ENCODE results near the gene FAM131B. TPM values are rescaled to one million over a fixed set of nuclear protein-coding genes. Genes with fewer than 3 reads are reported as not detected.
"Not testable (repeated sequence)": the region's sequence is repeated elsewhere in the genome, so short reads cannot be mapped to it uniquely, and the experiment has no call there.

FAM131B gene
- total RNA-seq, 1 donor from 2014 or later = 111 TPM

DNA sequence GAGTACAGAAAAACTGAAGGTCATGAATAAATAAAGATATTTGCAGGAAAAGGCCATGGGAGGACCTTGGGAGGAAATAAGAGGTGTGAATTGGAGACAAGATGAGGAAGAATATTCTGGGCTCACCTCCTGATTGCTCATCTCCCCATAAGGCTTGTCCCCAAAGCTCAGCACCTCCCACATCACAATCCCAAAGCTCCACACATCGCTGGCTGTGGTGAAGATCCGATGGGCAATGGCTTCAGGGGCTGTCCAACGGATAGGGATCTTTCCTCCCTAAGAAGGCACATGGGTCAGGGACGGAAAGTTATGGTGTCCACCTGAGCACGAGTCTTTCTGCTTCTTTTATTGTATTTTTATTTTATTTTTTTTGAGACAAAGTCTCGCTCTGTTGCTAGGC, 31.6 kb upstream of the FAM131B start:
- no peak overlapping the region for H3K27ac Mint-ChIP-seq (ENCODE audit: unreplicated experiment)

DNA sequence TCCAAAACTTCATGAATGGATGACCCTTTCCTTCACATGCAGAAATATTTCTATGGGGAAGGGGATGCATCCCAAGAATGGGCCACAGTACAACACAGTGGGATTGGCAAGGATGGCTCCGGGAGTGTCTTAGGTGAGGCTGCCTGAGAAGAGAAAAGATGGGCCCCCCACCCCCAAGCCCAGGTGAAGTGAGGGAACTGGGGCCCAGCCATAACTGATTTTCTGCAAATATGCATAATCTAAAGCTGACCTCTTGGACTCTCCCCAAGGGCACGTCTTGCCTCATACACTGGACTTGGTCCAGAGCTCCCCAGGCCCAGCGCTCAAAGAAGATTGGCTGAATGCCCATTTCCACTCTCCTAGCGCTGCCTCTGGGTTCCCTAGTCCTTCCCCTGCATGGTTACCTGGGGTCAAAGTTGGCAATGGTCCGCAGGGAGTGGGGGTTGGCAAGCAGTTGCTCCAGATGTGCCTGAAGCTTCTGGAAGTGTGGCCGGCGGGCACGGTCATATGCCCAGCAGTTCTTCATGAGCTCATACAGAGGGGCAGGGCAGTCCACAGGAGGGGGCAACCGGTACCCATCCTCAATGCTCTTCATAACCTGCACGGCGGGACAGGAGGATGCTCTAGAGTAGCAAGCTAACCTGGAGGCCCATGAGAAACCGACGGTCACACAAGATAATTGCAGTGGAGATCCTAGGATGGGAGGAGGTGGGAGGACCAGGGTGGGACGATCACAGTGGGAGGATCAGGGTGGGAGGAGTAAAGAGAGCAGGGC, 30.9 kb upstream of the FAM131B start:
- peaks cover 4% of the 10 kb centered on the region for H3K4me1 Mint-ChIP-seq (ENCODE audit: low read depth, unreplicated experiment)
- no peak for DNase-seq
- no peak overlapping the region for H3K27ac Mint-ChIP-seq (ENCODE audit: unreplicated experiment)
- H3K27me3 Mint-ChIP-seq (ENCODE audit: unreplicated experiment) = peaks cover 13% of the 10 kb centered on the region
- peaks cover 13% of the 10 kb centered on the region for H3K9me3 Mint-ChIP-seq (ENCODE audit: unreplicated experiment)
- TF ChIP-seq, protein P1, sequence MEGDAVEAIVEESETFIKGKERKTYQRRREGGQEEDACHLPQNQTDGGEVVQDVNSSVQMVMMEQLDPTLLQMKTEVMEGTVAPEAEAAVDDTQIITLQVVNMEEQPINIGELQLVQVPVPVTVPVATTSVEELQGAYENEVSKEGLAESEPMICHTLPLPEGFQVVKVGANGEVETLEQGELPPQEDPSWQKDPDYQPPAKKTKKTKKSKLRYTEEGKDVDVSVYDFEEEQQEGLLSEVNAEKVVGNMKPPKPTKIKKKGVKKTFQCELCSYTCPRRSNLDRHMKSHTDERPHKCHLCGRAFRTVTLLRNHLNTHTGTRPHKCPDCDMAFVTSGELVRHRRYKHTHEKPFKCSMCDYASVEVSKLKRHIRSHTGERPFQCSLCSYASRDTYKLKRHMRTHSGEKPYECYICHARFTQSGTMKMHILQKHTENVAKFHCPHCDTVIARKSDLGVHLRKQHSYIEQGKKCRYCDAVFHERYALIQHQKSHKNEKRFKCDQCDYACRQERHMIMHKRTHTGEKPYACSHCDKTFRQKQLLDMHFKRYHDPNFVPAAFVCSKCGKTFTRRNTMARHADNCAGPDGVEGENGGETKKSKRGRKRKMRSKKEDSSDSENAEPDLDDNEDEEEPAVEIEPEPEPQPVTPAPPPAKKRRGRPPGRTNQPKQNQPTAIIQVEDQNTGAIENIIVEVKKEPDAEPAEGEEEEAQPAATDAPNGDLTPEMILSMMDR (IDR thresholded peaks at IDR 0.05; ENCODE audit: partially characterized antibody, unreplicated experiment) = no peak
- no peak overlapping the region for H3K4me3 Mint-ChIP-seq (ENCODE audit: unreplicated experiment)
- peaks cover 5% of the 10 kb centered on the region for H3K36me3 Mint-ChIP-seq (ENCODE audit: unreplicated experiment)

More for the DNA sequence above, 31.6 kb upstream of the FAM131B start:
- peaks cover 13% of the 10 kb centered on the region for H3K9me3 Mint-ChIP-seq (ENCODE audit: unreplicated experiment)
- DNase-seq = no peak
- H3K36me3 Mint-ChIP-seq (ENCODE audit: unreplicated experiment) = peaks cover 5% of the 10 kb centered on the region
- H3K4me1 Mint-ChIP-seq (ENCODE audit: low read depth, unreplicated experiment) = peaks cover 4% of the 10 kb centered on the region
- no peak overlapping the region for H3K4me3 Mint-ChIP-seq (ENCODE audit: unreplicated experiment)
- TF ChIP-seq, protein P1 (IDR thresholded peaks at IDR 0.05; ENCODE audit: partially characterized antibody, unreplicated experiment) = no peak
- peaks cover 11% of the 10 kb centered on the region for H3K27me3 Mint-ChIP-seq (ENCODE audit: unreplicated experiment)

DNA sequence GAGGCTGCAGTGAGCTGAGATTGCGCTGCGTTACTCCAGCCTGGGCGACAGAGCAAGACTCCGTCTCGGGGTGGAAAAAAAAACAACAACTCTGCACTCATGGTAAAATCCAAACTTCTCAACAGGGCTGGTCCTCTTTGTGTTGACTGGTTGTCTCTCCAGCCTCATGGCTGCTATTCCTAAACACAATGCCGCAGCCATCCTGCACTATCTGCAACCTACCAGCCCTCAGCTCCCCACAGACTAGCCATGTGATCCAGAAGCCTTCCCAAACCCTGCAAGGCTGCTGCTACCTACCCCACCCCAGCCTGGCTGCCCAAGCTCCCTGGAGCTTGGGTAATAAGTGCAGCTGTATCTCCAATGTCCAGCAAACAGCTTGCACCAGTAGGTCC, 30.4 kb upstream of the FAM131B start:
- Mint-ChIP-seq H3K36me3 (ENCODE audit: unreplicated experiment) (peaks cover 5% of the 10 kb centered on the region), H3K4me3 (ENCODE audit: unreplicated experiment) (no peak overlapping the region), H3K27me3 (ENCODE audit: unreplicated experiment) (peaks cover 13% of the 10 kb centered on the region), H3K27ac (ENCODE audit: unreplicated experiment) (no peak overlapping the region), H3K9me3 (ENCODE audit: unreplicated experiment) (peaks cover 13% of the 10 kb centered on the region), H3K4me1 (ENCODE audit: low read depth, unreplicated experiment) (peaks cover 4% of the 10 kb centered on the region)
- DNase-seq = no peak
- TF ChIP-seq, protein P1 (IDR thresholded peaks at IDR 0.05; ENCODE audit: partially characterized antibody, unreplicated experiment) = no peak

DNA sequence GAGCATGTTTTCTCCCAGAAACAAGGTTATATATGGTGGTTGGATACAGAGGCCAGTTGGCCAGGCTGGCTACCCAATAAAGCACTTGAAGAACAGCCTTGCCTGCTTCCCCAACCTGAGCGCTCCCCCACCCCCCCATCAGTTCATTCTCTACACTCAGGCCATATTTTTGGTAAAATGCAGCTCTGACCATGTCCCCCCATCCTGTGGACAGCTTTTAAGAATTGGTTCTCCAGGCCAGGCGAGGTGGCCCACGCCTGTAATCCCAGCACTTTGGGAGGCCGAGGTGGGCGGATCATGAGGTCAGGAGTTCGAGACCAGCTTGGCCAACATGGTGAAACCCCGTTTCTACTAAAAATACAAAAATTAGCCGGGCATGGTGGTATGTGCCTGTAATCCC, 29.9 kb upstream of the FAM131B start:
- not testable (repeated sequence) for DNase-seq; H3K4me3 Mint-ChIP-seq (ENCODE audit: unreplicated experiment); H3K27ac Mint-ChIP-seq (ENCODE audit: unreplicated experiment); H3K36me3 Mint-ChIP-seq (ENCODE audit: unreplicated experiment); H3K4me1 Mint-ChIP-seq (ENCODE audit: low read depth, unreplicated experiment)
- Mint-ChIP-seq H3K27me3 (ENCODE audit: unreplicated experiment) (peaks cover 13% of the 10 kb centered on the region), H3K9me3 (ENCODE audit: unreplicated experiment) (peaks cover 11% of the 10 kb centered on the region)

DNA sequence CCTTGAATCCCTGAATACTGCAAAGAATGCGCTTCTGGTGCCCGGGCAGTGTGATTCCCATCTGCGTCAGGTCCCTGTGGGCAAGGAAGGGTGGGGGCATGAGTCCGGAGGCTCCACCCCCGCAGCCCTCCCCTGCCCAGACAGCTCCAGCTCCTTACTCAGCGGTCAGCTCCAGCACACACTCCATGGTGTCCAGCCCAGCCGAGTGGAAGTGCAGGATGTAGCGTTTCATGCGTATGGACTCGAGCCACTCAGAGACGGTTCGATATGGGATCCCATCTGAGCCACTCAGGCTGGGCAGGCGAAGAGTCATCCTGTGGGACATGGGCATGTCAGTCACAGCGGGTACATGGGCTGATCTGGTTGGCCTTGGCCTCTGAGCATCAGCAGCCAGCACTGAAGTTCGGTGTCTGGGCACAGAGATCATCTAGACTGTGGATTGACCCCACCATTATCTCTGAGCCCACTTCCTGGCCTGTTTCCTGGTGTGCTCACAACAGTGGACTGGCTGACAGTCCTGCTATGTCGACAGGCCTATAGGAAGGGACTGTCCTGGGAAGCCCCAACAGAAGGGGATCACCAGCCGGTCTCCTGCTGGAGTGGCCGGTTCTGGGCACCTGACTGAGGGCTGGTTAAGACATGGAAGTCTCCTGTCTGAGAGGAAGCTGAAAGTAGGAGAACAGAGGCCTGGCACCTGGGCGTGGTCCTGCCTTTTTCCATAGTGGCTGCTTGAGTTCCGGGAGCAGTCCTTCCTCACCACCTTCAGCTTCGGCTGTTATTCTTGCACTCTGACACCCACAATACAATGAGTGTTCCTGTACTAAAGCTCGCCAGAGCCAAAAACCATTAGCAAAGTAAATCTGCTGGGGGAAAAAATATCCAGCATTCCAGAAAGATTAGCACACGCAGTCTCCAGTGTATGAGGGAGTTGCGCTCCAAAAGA, 29.2 kb upstream of the FAM131B start:
- TF ChIP-seq, protein P1 (IDR thresholded peaks at IDR 0.05; ENCODE audit: partially characterized antibody, unreplicated experiment) = no peak
- H3K4me1 Mint-ChIP-seq (ENCODE audit: low read depth, unreplicated experiment) = peaks cover 7% of the 10 kb centered on the region
- peaks cover 9% of the 10 kb centered on the region for H3K9me3 Mint-ChIP-seq (ENCODE audit: unreplicated experiment)
- DNase-seq = no peak
- H3K27ac Mint-ChIP-seq (ENCODE audit: unreplicated experiment) = no peak overlapping the region
- peaks cover 5% of the 10 kb centered on the region for H3K36me3 Mint-ChIP-seq (ENCODE audit: unreplicated experiment)
- H3K27me3 Mint-ChIP-seq (ENCODE audit: unreplicated experiment) = peaks cover 13% of the 10 kb centered on the region
- no peak overlapping the region for H3K4me3 Mint-ChIP-seq (ENCODE audit: unreplicated experiment)

Measured in glutamatergic neuron (in vitro differentiated cells).